IMR-90 (cell line): Measurements from ENCODE around the gene HLA-E.

Experiments
- BHLHE40 ChIP-seq: fragments of 150-350 bp; IDR thresholded peaks from 2 replicates; pipeline ENCODE4 v1.6.1; 2016; ENCODE audit warnings: mild to moderate bottlenecking, low read depth, low read length
- CEBPB ChIP-seq: IDR thresholded peaks from 2 replicates; pipeline ENCODE4 v1.6.1; 2012; ENCODE audit warnings: low read depth, low read length, improper control_type of control experiment
- CHD1 ChIP-seq: IDR thresholded peaks from 2 replicates; pipeline ENCODE4 v1.6.1; 2012; ENCODE audit warnings: low read depth, low read length, improper control_type of control experiment
- CTCF ChIP-seq: conservative IDR thresholded peaks from 2 replicates; pipeline ENCODE4 v1.5.1; 2012; ENCODE audit warnings: mild to moderate bottlenecking, low read depth, low read length, improper control_type of control experiment
- ELK1 ChIP-seq: fragments of 150-350 bp; IDR thresholded peaks from 2 replicates; pipeline ENCODE4 v1.6.1; 2016; ENCODE audit warnings: low read depth, mild to moderate bottlenecking, low read length, moderate library complexity, borderline replicate concordance
- FOS ChIP-seq: fragments of 150-350 bp; IDR thresholded peaks from 2 replicates; pipeline ENCODE4 v1.6.1; 2016; ENCODE audit warnings: low read depth, low read length
- MAZ ChIP-seq: IDR thresholded peaks from 2 replicates; pipeline ENCODE4 v1.6.1; 2012; ENCODE audit warnings: low read depth, mild to moderate bottlenecking, low read length, improper control_type of control experiment, moderate library complexity, borderline replicate concordance
- NFE2L2 ChIP-seq: fragments of 150-350 bp; IDR thresholded peaks from 2 replicates; pipeline ENCODE4 v1.6.1; 2016; ENCODE audit warnings: low read depth, mild to moderate bottlenecking, low read length
- POLR2A ChIP-seq: IDR thresholded peaks from 2 replicates; pipeline ENCODE4 v1.6.1; 2012; ENCODE audit warnings: mild to moderate bottlenecking, low read depth, low read length
- RAD21 ChIP-seq: IDR thresholded peaks from 2 replicates; pipeline ENCODE4 v1.6.1; 2012; ENCODE audit warnings: low read length, improper control_type of control experiment
- RCOR1 ChIP-seq: IDR thresholded peaks from 2 replicates; pipeline ENCODE4 v1.6.1; 2012; ENCODE audit warnings: mild to moderate bottlenecking, low read length, improper control_type of control experiment; ENCODE audit not compliant: insufficient replicate concordance
- RFX5 ChIP-seq: IDR thresholded peaks from 2 replicates; pipeline ENCODE4 v1.8.0; 2012; ENCODE audit warnings: low read depth, mild to moderate bottlenecking, low read length, moderate library complexity
- USF2 ChIP-seq: fragments of 150-350 bp; IDR thresholded peaks from 2 replicates; pipeline ENCODE4 v1.6.1; 2017; ENCODE audit warnings: mild to moderate bottlenecking, antibody characterized with exemption, low read length, low read depth

GRCh38 chr6:30494291-30494861, 5.1 kb downstream of the HLA-E start:
- TF ChIP-seq USF2 (no peak), CTCF (no peak), POLR2A (no peak; the same call in 1 of the 2 replicates), RCOR1 (no peak), RFX5 (no peak), FOS (no peak), CHD1 (no peak), MAZ (no peak), NFE2L2 (no peak), BHLHE40 (no peak), RAD21 (no peak), CEBPB (no peak), ELK1 (no peak)
